Common myeloid progenitor, CD34-positive (primary cell): ENCODE data around the gene IL1RAP.

Experiments used
- CTCF ChIA-PET: fragments of 350-600 bp; sonication (Branson Sonifier 250); formaldehyde crosslinking; loops from one replicate; lab custom pipeline; 2021; ENCODE audit warnings: antibody characterized with exemption; lab: Charles Lee
- POLR2A ChIA-PET: fragments of 350-600 bp; sonication (Branson Sonifier 250); formaldehyde crosslinking; loops from one replicate; lab custom pipeline; 2021; ENCODE audit warnings: antibody characterized with exemption; lab: Charles Lee
- DNase-seq, 3 donors: peaks; one replicate each; pipeline versions ENCODE4 v3.0.0 to v3.0.0-alpha.2; 2013
- H3K27ac ChIP-seq, 2 experiments: 1 replicate in 1 of 2; 2 replicates in 1 of 2; pipeline ENCODE4 v1.7.0; 2013; ENCODE audit warnings: inconsistent platforms in 2 of 2, low read length in 2 of 2, mild to moderate bottlenecking in 2 of 2, low read depth in 1 of 2, moderate library complexity in 1 of 2; ENCODE audit not compliant: severe bottlenecking in 2 of 2, insufficient read depth in 1 of 2, poor library complexity in 1 of 2
- H3K27me3 ChIP-seq, 5 experiments: replicated peaks in 2 of 5; 1 replicate in 3 of 5; 2 replicates in 2 of 5; pipeline versions ENCODE4 v1.6.1 to v1.7.0; 2013; ENCODE audit warnings: low read length in 4 of 5, mild to moderate bottlenecking in 2 of 5, moderate library complexity in 2 of 5, inconsistent platforms in 1 of 5; ENCODE audit not compliant: insufficient read depth in 5 of 5, control insufficient read depth in 4 of 5
- H3K36me3 ChIP-seq, 4 experiments: 1 replicate in 2 of 4; 2 replicates in 2 of 4; pipeline versions ENCODE4 v1.6.1 to v1.7.0; 2013; ENCODE audit warnings: low read length in 3 of 4, control low read depth in 1 of 4, mild to moderate bottlenecking in 1 of 4; ENCODE audit not compliant: control insufficient read depth in 4 of 4, insufficient read depth in 4 of 4
- H3K4me1 ChIP-seq, 4 experiments: 1 replicate in 3 of 4; 2 replicates in 1 of 4; pipeline versions ENCODE4 v1.6.1 to v1.7.1; 2013; ENCODE audit warnings: low read length in 3 of 4, mild to moderate bottlenecking in 3 of 4, control low read depth in 1 of 4, inconsistent platforms in 1 of 4, moderate library complexity in 1 of 4; ENCODE audit not compliant: control insufficient read depth in 4 of 4, insufficient read depth in 4 of 4; ENCODE audit errors: control extremely low read depth in 1 of 4
- H3K4me3 ChIP-seq, 7 experiments: 1 replicate in 4 of 7; 2 replicates in 3 of 7; pipeline versions ENCODE4 v1.5.1 to v1.7.0; 2013; ENCODE audit warnings: mild to moderate bottlenecking in 7 of 7, low read length in 6 of 7, moderate library complexity in 6 of 7, inconsistent platforms in 2 of 7, low read depth in 2 of 7, control low read depth in 1 of 7; ENCODE audit not compliant: insufficient read depth in 4 of 7, control insufficient read depth in 1 of 7; ENCODE audit errors: extremely low read depth in 1 of 7
- H3K9me3 ChIP-seq, 5 experiments: 1 replicate in 4 of 5; 2 replicates in 1 of 5; pipeline versions ENCODE4 v1.6.1 to v1.7.1; 2013; ENCODE audit warnings: low read length in 4 of 5, mild to moderate bottlenecking in 2 of 5, inconsistent platforms in 1 of 5, low read depth in 1 of 5, moderate library complexity in 1 of 5; ENCODE audit not compliant: control insufficient read depth in 4 of 5, insufficient read depth in 2 of 5; ENCODE audit errors: control extremely low read depth in 1 of 5
- WGBS: methylation state at CpG from one replicate; pipeline ENCODE4 v1.1.5; 2013; ENCODE audit not compliant: insufficient coverage; 5-methylcytosine and 5-hydroxymethylcytosine counted together

IL1RAP gene

GRCh38 chr3:190486908-190487607 is 26.8 kb upstream of the IL1RAP start:
- Histone ChIP-seq H3K27ac (no peak overlapping the region), H3K4me1 (peaks cover 0 to 10% (median 6%) of the 10 kb centered on the region in 4 experiments), H3K4me3 (no peak overlapping the region), H3K9me3 (peaks cover 0 to 3% (median 0%) of the 10 kb centered on the region in 5 experiments), H3K36me3 (no peaks in the 10 kb centered on the region), H3K27me3 (peaks cover 8 to 84% (median 36%) of the 10 kb centered on the region in 5 experiments)
- POLR2A ChIA-PET, result no interaction called here
- CTCF ChIA-PET, result interaction anchor here (1.2 to 2.1 kb wide), 3 partner anchors 12 to 124 kb away, joined by 3 to 8 read pairs (median 3); no protein-coding TSS in a partner anchor
- WGBS, result 100% methylated on average over 1 of the region's 4 CpGs
- no peak for DNase-seq

GRCh38 chr3:190491533-190492054 is 22.3 kb upstream of the IL1RAP start:
- Histone ChIP-seq H3K36me3 (no peaks in the 10 kb centered on the region), H3K4me3 (no peak overlapping the region), H3K4me1 (peaks cover 0 to 2% (median under 1%) of the 10 kb centered on the region in 4 experiments), H3K27ac (no peak overlapping the region), H3K27me3 (peaks cover 11 to 95% (median 48%) of the 10 kb centered on the region in 5 experiments), H3K9me3 (no peaks in the 10 kb centered on the region)
- CTCF ChIA-PET, result interaction anchor here (1.0 to 1.9 kb wide), 3 partner anchors 22 to 528 kb away, joined by 3 to 6 read pairs (median 3); partner anchors contain the start of gene IL1RAP
- peak in 2 of 3 donors; percentile 28 for DNase-seq
- WGBS, result 97% methylated on average over 4 of the region's 4 CpGs
- POLR2A ChIA-PET, result no interaction called here

DNA sequence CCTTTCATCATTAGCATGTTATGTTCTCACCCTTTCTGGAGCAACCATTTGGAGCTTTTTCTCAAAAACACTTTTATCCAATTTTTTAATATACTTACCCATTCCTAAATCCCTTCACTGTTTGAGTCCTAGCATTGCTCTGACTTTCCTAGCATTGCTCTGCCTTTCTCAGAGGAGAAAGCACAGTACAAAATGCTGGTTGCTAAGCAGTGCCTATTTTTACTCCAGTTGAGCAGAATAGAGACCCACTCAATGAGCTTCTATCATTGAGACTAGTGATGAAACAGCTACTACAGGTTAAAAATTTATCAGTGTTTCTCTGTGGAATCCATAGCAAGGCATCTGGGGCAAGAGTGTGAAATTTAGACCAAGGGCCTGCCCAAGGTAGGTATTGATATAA is 21.8 kb upstream of the IL1RAP start:
- no peaks in the 10 kb centered on the region for H3K9me3 ChIP-seq
- H3K36me3 ChIP-seq, result no peaks in the 10 kb centered on the region
- no peak overlapping the region for H3K27ac ChIP-seq
- DNase-seq, result no peak
- ChIA-PET CTCF (interaction anchor here (1.0 to 1.9 kb wide), 3 partner anchors 21 to 529 kb away, joined by 3 to 6 read pairs (median 3); partner anchors contain the start of gene IL1RAP), POLR2A (no interaction called here)
- peaks cover 11 to 94% (median 46%) of the 10 kb centered on the region in 5 experiments for H3K27me3 ChIP-seq
- no peaks in the 10 kb centered on the region for H3K4me1 ChIP-seq
- no peak overlapping the region for H3K4me3 ChIP-seq

DNA sequence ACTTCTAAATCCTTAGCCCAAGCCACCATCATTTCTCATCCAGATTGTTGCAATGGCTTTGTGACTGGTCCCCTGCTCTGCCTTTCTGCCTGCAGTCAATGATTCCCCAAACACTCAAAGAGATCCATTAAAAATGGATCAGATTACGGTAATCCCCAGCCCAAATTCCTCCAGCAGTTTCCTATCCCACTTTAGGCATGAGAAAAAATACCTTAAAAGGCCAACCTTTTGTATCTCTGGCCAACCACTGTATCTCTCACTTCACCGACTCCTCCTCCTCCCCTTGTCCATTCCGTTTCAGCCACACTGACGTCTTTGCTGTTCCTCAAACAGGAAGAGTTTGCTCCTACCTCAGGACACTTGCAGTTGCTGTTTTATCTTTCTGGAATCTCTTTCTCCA is 20.9 kb upstream of the IL1RAP start:
- no peaks in the 10 kb centered on the region for H3K9me3 ChIP-seq
- no peak for DNase-seq
- H3K27ac ChIP-seq, result no peak overlapping the region
- H3K36me3 ChIP-seq, result no peaks in the 10 kb centered on the region
- H3K4me3 ChIP-seq, result no peak overlapping the region
- H3K4me1 ChIP-seq, result no peaks in the 10 kb centered on the region
- H3K27me3 ChIP-seq, result peaks cover 4 to 94% (median 44%) of the 10 kb centered on the region in 5 experiments
- ChIA-PET CTCF (interaction anchor here (2.0 kb wide), 1 partner anchor 18 kb away, joined by 5 read pairs; no protein-coding TSS in a partner anchor), POLR2A (no interaction called here)
- 87% methylated on average over 4 of the region's 4 CpGs for WGBS

DNA sequence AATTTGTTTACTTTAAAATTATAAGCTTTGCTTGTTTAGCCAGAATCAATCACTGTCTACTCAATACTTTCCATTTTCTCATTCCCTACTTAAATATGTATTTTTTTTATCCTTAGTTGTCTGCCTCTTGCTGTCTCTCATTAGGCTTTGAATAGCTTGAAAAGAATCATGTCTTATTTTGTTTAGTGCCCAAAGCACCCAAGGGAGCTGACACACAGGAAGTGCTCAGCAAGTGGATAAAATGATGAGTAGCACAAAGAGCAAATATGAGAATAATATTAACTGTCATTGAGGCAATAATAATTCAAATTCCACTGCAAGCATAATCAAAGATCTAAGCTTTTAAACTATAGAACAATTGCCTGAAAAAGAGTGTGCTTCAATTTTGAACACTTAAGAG is 19.0 kb upstream of the IL1RAP start:
- Histone ChIP-seq H3K27me3 (peaks cover 4 to 94% (median 44%) of the 10 kb centered on the region in 5 experiments), H3K36me3 (no peaks in the 10 kb centered on the region), H3K9me3 (no peaks in the 10 kb centered on the region), H3K27ac (no peak overlapping the region), H3K4me1 (no peaks in the 10 kb centered on the region), H3K4me3 (no peak overlapping the region)
- CTCF ChIA-PET, result interaction anchor here (1.2 to 2.0 kb wide), 2 partner anchors 13 to 16 kb away, joined by 3 to 5 read pairs; no protein-coding TSS in a partner anchor
- POLR2A ChIA-PET, result no interaction called here
- no peak for DNase-seq

- H3K36me3 ChIP-seq, result no peaks in the 10 kb centered on the region
- no peak for DNase-seq
- H3K4me1 ChIP-seq, result no peaks in the 10 kb centered on the region
- H3K27ac ChIP-seq, result no peak overlapping the region
- ChIA-PET POLR2A (no interaction called here), CTCF (interaction anchor here (1.2 kb wide), 1 partner anchor 13 kb away, joined by 3 read pairs; no protein-coding TSS in a partner anchor)
- H3K9me3 ChIP-seq, result no peaks in the 10 kb centered on the region
- H3K27me3 ChIP-seq, result peaks cover 4 to 91% (median 44%) of the 10 kb centered on the region in 5 experiments
- H3K4me3 ChIP-seq, result no peak overlapping the region
These were observed 18.5 kb upstream of the IL1RAP start for GRCh38 chr3:190495354-190495753.

DNA sequence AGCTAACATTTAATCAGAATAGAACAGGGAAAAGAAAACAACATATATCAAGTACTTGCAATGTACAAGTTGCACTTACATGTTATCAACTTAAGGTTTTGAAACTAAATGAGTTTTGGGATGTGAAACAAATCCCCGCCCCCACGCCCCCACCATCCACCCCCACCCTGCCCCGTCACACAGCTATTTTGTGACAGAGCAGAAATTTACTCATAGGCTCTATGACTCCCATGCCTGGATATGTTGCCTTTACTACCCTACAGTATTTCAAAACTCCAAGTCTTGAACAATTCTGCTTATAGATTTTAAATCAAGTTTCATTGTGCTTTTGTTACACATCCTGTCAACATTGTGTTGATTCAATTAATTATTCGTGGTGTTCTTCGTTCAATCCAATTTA is 18.1 kb upstream of the IL1RAP start:
- Histone ChIP-seq H3K4me3 (no peak overlapping the region), H3K27ac (no peak overlapping the region), H3K4me1 (no peaks in the 10 kb centered on the region), H3K27me3 (peaks cover 4 to 91% (median 44%) of the 10 kb centered on the region in 5 experiments), H3K36me3 (no peaks in the 10 kb centered on the region), H3K9me3 (no peaks in the 10 kb centered on the region)
- no CpG with 5 or more reads among the region's 5 CpGs for WGBS
- ChIA-PET POLR2A (no interaction called here), CTCF (no interaction called here)
- no peak for DNase-seq
